OCI-LY1 (cell line): Measurements from ENCODE around the gene STRA6.

Experiments
- H2AFZ ChIP-seq: fragments of 200-600 bp; sonication (generic), shearing (Covaris generic); 2 replicates; pipeline ENCODE4 v1.6.0; 2014; ENCODE audit warnings: antibody characterized with exemption, mild to moderate bottlenecking, low read length
- H3F3A ChIP-seq: fragments of 200-600 bp; sonication (generic), shearing (Covaris generic); 2 replicates; pipeline ENCODE4 v1.6.0; 2014; ENCODE audit warnings: mild to moderate bottlenecking, antibody characterized with exemption, low read length, moderate library complexity; ENCODE audit not compliant: insufficient read depth
- H3K27ac ChIP-seq: fragments of 200-600 bp; sonication (generic); 2 replicates; pipeline ENCODE4 v1.5.1; 2014; ENCODE audit warnings: low read length, mixed run types, mild to moderate bottlenecking, low read depth; ENCODE audit not compliant: poor library complexity, severe bottlenecking
- H3K27me3 ChIP-seq: fragments of 200-600 bp; sonication (generic); 2 replicates; pipeline ENCODE4 v1.6.0; 2014; ENCODE audit warnings: antibody characterized with exemption, mild to moderate bottlenecking, low read length, moderate library complexity; ENCODE audit not compliant: insufficient read depth
- H3K36me3 ChIP-seq: fragments of 200-600 bp; sonication (generic); 2 replicates; pipeline ENCODE4 v1.6.1; 2014; ENCODE audit warnings: mild to moderate bottlenecking, antibody characterized with exemption, low read length, moderate library complexity, mixed read lengths; ENCODE audit not compliant: insufficient read depth
- H3K4me1 ChIP-seq: fragments of 200-600 bp; sonication (generic); 2 replicates; pipeline ENCODE4 v1.5.1; 2014; ENCODE audit warnings: mild to moderate bottlenecking, low read length, moderate library complexity; ENCODE audit not compliant: insufficient read depth, severe bottlenecking
- H3K4me2 ChIP-seq: fragments of 200-600 bp; sonication (generic), shearing (Covaris generic); 2 replicates; pipeline ENCODE4 v1.6.1; 2014; ENCODE audit warnings: low read length
- H3K4me3 ChIP-seq: fragments of 200-600 bp; sonication (generic); 2 replicates; pipeline ENCODE4 v1.5.1; 2014; ENCODE audit warnings: low read length, low read depth, mild to moderate bottlenecking, mixed read lengths; ENCODE audit not compliant: poor library complexity, severe bottlenecking
- H3K79me2 ChIP-seq: fragments of 200-600 bp; shearing (Covaris generic); 2 replicates; pipeline ENCODE4 v1.6.1; 2016; ENCODE audit warnings: mixed run types, low read length, mixed read lengths; ENCODE audit not compliant: insufficient read depth
- H3K9ac ChIP-seq: fragments of 200-600 bp; sonication (generic), shearing (Covaris generic); 2 replicates; pipeline ENCODE4 v1.6.1; 2014; ENCODE audit warnings: mild to moderate bottlenecking, low read length, mixed read lengths
- H3K9me2 ChIP-seq: fragments of 200-600 bp; sonication (generic), shearing (Covaris generic); 2 replicates; pipeline ENCODE4 v1.6.1; 2014; ENCODE audit warnings: low read depth, mild to moderate bottlenecking, low read length, mixed read lengths
- H3K9me3 ChIP-seq: fragments of 200-600 bp; shearing (Covaris generic); 2 replicates; pipeline ENCODE4 v1.6.1; 2014; ENCODE audit warnings: low read length, mixed read lengths
- H4K20me1 ChIP-seq: fragments of 200-600 bp; sonication (generic), shearing (Covaris generic); 2 replicates; pipeline ENCODE4 v1.6.0; 2016; ENCODE audit warnings: mild to moderate bottlenecking, low read length; ENCODE audit not compliant: insufficient read depth
- CTCF ChIP-seq: fragments of 200-600 bp; sonication (generic), shearing (Covaris generic); IDR thresholded peaks from 2 replicates; pipeline ENCODE4 v1.5.1; 2017; ENCODE audit warnings: mild to moderate bottlenecking, antibody characterized with exemption, low read length, moderate library complexity, mixed read lengths
- EZH2 ChIP-seq: fragments of 200-600 bp; sonication (generic), shearing (Covaris generic); IDR thresholded peaks from 2 replicates; pipeline ENCODE4 v1.8.0; 2017; ENCODE audit warnings: borderline replicate concordance, mixed run types, mild to moderate bottlenecking, antibody characterized with exemption, low read length, moderate library complexity, mixed read lengths

The STRA6 gene

GRCh38 chr15:74215958-74216357 lies 13.4 kb upstream of the STRA6 start:
- H3K4me1 ChIP-seq, result no peaks in the 10 kb centered on the region
- no peaks in the 10 kb centered on the region for H3K79me2 ChIP-seq
- no peak overlapping the region for H3K27ac ChIP-seq
- H3K9me3 ChIP-seq, result no peaks in the 10 kb centered on the region
- no peaks in the 10 kb centered on the region for H3K36me3 ChIP-seq
- no peaks in the 10 kb centered on the region for H3F3A ChIP-seq
- no peak overlapping the region for H3K4me3 ChIP-seq
- H2AFZ ChIP-seq, result no peak overlapping the region
- H4K20me1 ChIP-seq, result no peaks in the 10 kb centered on the region
- H3K9ac ChIP-seq, result no peak overlapping the region
- H3K9me2 ChIP-seq, result no peaks in the 10 kb centered on the region
- H3K27me3 ChIP-seq, result peaks cover 14% of the 10 kb centered on the region
- H3K4me2 ChIP-seq, result no peak overlapping the region
- TF ChIP-seq CTCF (no peak), EZH2 (no peak)

- Histone ChIP-seq H3K27ac (no peak overlapping the region), H3K36me3 (no peaks in the 10 kb centered on the region), H3K9ac (no peak overlapping the region), H2AFZ (no peak overlapping the region), H3K9me3 (no peaks in the 10 kb centered on the region), H3K79me2 (no peaks in the 10 kb centered on the region), H4K20me1 (no peaks in the 10 kb centered on the region), H3F3A (no peaks in the 10 kb centered on the region), H3K4me2 (no peak overlapping the region), H3K27me3 (peaks cover 14% of the 10 kb centered on the region), H3K4me1 (no peaks in the 10 kb centered on the region), H3K9me2 (no peaks in the 10 kb centered on the region), H3K4me3 (no peak overlapping the region)
- no peak for TF ChIP-seq EZH2
- no peak for TF ChIP-seq CTCF
Measured at GRCh38 chr15:74214324-74215021, 11.9 kb upstream of the STRA6 start.

- Histone ChIP-seq H3K79me2 (no peaks in the 10 kb centered on the region), H3K9me2 (no peaks in the 10 kb centered on the region), H3K4me2 (no peak overlapping the region), H3K9me3 (no peaks in the 10 kb centered on the region), H2AFZ (no peak overlapping the region), H3K36me3 (no peaks in the 10 kb centered on the region), H4K20me1 (no peaks in the 10 kb centered on the region), H3K9ac (no peak overlapping the region), H3F3A (no peaks in the 10 kb centered on the region), H3K27ac (no peak overlapping the region), H3K27me3 (peaks cover 14% of the 10 kb centered on the region), H3K4me3 (no peak overlapping the region), H3K4me1 (no peaks in the 10 kb centered on the region)
- TF ChIP-seq EZH2 (no peak), CTCF (no peak)
Measured at GRCh38 chr15:74213858-74214284, 11.3 kb upstream of the STRA6 start.
